ENCODE measurements around the gene SRPRB. TPM values are rescaled to one million over a fixed set of nuclear protein-coding genes. Genes with fewer than 3 reads are reported as not detected.

The SRPRB gene
- total RNA-seq, 1 donor from 2014 or later, result 45.4 TPM

- Histone ChIP-seq H3K4me3 (no peak overlapping the region), H3K4me1 (no peaks in the 10 kb centered on the region), H3K27me3 (no peaks in the 10 kb centered on the region), H3K36me3 (no peaks in the 10 kb centered on the region), H3K27ac (no peak overlapping the region), H3K9me3 (no peaks in the 10 kb centered on the region)
- ATAC-seq, result no peak
- peak; percentile 27 for DNase-seq
- TF ChIP-seq, protein P1, sequence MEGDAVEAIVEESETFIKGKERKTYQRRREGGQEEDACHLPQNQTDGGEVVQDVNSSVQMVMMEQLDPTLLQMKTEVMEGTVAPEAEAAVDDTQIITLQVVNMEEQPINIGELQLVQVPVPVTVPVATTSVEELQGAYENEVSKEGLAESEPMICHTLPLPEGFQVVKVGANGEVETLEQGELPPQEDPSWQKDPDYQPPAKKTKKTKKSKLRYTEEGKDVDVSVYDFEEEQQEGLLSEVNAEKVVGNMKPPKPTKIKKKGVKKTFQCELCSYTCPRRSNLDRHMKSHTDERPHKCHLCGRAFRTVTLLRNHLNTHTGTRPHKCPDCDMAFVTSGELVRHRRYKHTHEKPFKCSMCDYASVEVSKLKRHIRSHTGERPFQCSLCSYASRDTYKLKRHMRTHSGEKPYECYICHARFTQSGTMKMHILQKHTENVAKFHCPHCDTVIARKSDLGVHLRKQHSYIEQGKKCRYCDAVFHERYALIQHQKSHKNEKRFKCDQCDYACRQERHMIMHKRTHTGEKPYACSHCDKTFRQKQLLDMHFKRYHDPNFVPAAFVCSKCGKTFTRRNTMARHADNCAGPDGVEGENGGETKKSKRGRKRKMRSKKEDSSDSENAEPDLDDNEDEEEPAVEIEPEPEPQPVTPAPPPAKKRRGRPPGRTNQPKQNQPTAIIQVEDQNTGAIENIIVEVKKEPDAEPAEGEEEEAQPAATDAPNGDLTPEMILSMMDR (IDR thresholded peaks at IDR 0.05), result no peak
- intact Hi-C loops (cut with DNase I), result no loop called here
Observed at GRCh38 chr3:133833880-133834620, 28.4 kb downstream of the SRPRB start.

- H3K4me1 ChIP-seq, result no peaks in the 10 kb centered on the region
- ATAC-seq, result no peak
- no peaks in the 10 kb centered on the region for H3K36me3 ChIP-seq
- H3K27ac ChIP-seq, result no peak overlapping the region
- H3K4me3 ChIP-seq, result no peak overlapping the region
- H3K9me3 ChIP-seq, result no peaks in the 10 kb centered on the region
- TF ChIP-seq, protein P1 (IDR thresholded peaks at IDR 0.05), result no peak
- DNase-seq, result peak; percentile 48
- intact Hi-C loops (cut with DNase I), result no loop called here
- H3K27me3 ChIP-seq, result no peaks in the 10 kb centered on the region
Observed at GRCh38 chr3:133834621-133835417, 29.2 kb downstream of the SRPRB start.

DNA sequence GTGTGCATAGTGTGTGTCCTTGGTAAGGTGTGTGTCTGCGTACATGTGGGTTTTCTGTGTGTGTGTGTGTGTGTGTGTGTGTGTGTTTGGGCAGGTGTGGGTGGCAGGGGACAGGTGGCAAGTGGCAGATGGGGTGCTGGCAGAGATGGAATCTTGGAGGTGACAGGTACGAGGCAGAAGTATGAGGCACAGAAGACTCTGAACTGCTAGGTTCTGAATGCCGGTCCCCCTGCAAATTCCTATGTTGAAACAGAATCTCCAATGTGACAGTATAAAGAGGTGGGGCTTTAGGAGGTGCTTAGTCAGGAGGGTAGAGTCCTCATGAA lies 29.8 kb downstream of the SRPRB start:
- no peak overlapping the region for H3K27ac ChIP-seq
- H3K4me3 ChIP-seq, result no peak overlapping the region
- no peaks in the 10 kb centered on the region for H3K36me3 ChIP-seq
- no peaks in the 10 kb centered on the region for H3K4me1 ChIP-seq
- intact Hi-C loops (cut with DNase I), result no loop called here
- H3K9me3 ChIP-seq, result no peaks in the 10 kb centered on the region
- ATAC-seq, result no peak
- no peaks in the 10 kb centered on the region for H3K27me3 ChIP-seq
- DNase-seq, result peak; percentile 13
- TF ChIP-seq, protein P1 (IDR thresholded peaks at IDR 0.05), result no peak

GRCh38 chr3:133835961-133836360 lies 30.3 kb downstream of the SRPRB start:
- Histone ChIP-seq H3K9me3 (no peaks in the 10 kb centered on the region), H3K4me3 (no peak overlapping the region), H3K36me3 (no peaks in the 10 kb centered on the region), H3K27ac (no peak overlapping the region), H3K27me3 (no peaks in the 10 kb centered on the region), H3K4me1 (no peaks in the 10 kb centered on the region)
- DNase-seq, result peak; percentile 29
- ATAC-seq, result no peak
- intact Hi-C loops (cut with DNase I), result no loop called here
- TF ChIP-seq, protein P1 (IDR thresholded peaks at IDR 0.05), result no peak

DNA sequence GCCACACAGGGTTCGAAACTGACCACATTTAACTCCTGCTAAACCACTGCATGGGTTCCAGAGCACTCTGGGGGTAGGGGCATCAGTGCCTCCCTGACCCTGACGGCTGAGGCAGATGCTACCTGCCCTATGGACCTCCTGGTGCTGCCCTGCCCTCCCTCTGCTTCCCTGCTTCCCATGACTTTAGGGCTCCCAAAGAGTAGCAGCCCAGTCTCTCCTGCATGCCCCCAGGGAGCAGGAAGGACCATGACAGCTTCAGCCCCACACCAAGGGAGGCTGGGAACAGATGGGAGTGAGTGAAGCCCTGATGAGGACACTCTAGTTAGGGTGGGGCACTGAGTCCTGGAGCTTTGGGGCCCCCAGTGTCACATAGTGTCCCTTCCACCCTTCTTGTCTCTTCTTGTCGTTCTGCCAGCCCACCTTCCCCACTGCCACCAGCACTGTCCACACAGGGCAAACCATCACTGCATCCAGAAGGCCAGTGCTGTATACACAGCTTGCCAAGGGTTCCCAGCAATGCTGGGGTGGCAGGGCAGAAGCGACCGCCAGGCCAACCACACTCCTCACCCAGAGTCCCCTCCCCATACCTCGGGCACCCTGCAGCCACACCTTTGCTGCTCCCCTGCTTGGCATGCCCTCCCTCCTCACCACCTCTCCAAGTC lies 31.0 kb downstream of the SRPRB start:
- no peaks in the 10 kb centered on the region for H3K9me3 ChIP-seq
- TF ChIP-seq, protein P1 (IDR thresholded peaks at IDR 0.05), result no peak
- DNase-seq (peak; percentile 44), ATAC-seq (no peak)
- intact Hi-C loops (cut with DNase I), result no loop called here
- no peak overlapping the region for H3K27ac ChIP-seq
- no peaks in the 10 kb centered on the region for H3K27me3 ChIP-seq
- no peak overlapping the region for H3K4me3 ChIP-seq
- H3K4me1 ChIP-seq, result no peaks in the 10 kb centered on the region
- H3K36me3 ChIP-seq, result no peaks in the 10 kb centered on the region
